HG03108 (cell line): ENCODE results near the gene MRPS27.
"Not testable (repeated sequence)": the region's sequence is repeated elsewhere in the genome, so short reads cannot be mapped to it uniquely, and the experiment has no call there.

Experiments
- ATAC-seq: cut with Tn5 transposase; IDR thresholded peaks from one replicate; pipeline ENCODE4 v1.9.1; 2021; ENCODE audit warnings: moderate library complexity; ENCODE audit not compliant: unreplicated experiment

Gene MRPS27

GRCh38 chr5:72177538-72177937, 142.5 kb downstream of the MRPS27 start:
- peak; percentile 84 for ATAC-seq

GRCh38 chr5:72172786-72173185, 147.3 kb downstream of the MRPS27 start:
- no peak for ATAC-seq

GRCh38 chr5:72171667-72172066, 148.4 kb downstream of the MRPS27 start:
- no peak for ATAC-seq

- ATAC-seq, result not testable (repeated sequence)
Observed at GRCh38 chr5:72171181-72171580, 148.9 kb downstream of the MRPS27 start.

GRCh38 chr5:72170101-72170500, 149.9 kb downstream of the MRPS27 start:
- ATAC-seq, result no peak
